Stimulated activated CD8-positive, alpha-beta memory T cell treated with anti-CD3 and anti-CD28 coated beads, Interleukin-4, amount 100 ng/mL, for 4 hours (primary cell): Measurements from ENCODE around the gene ARHGEF12.

Source experiments
- DNase-seq, 2 donors: peaks; one replicate each; pipeline ENCODE4 v3.0.0-alpha.2; 2020; ENCODE audit warnings: low read depth in 2 of 2, low spot score in 1 of 2

Gene ARHGEF12

GRCh38 chr11:120384476-120384875, 48.3 kb downstream of the ARHGEF12 start:
- no peak for DNase-seq

DNA sequence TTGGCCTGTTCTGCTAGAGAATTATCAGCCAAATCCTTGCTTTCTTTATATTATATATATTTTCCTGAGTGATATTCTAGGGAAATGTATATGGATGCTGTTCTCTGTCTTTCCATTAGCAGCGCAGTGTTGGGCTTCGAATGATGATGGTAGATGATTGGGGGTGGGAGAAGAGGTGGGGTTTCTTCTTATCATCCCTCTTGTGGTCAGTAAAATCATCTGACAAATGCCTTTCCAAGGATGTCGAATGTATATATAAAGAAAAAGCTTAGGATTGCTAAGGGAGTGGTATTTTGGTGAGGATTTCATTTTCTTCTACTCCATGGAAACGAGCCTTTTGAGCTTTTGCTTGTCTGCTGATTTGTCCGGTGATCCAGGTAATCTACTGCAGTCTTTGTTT, 48.9 kb downstream of the ARHGEF12 start:
- DNase-seq: no peak

- no peak for DNase-seq
Measured at GRCh38 chr11:120385655-120386054, 49.4 kb downstream of the ARHGEF12 start.

DNA sequence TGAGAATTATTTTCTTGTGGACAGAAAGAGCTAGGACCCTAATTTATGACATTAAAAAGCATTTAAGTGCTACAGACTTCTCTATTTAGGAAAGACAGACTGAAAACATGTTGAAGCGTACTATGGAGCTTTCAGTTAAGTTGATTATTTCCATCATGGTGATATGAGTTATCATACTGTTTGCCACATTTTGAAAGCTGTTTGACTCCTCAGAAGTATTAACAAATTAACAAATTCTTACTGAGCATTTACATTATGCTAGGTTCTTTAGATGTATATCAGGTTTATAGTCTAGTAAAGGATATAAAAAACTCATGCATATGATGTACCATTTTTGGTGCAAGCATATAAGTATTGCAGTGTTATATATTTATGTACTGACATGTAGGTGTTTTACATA, 50.1 kb downstream of the ARHGEF12 start:
- no peak for DNase-seq

- DNase-seq: no peak
Measured at GRCh38 chr11:120386774-120387371, 50.7 kb downstream of the ARHGEF12 start.

GRCh38 chr11:120388261-120388660, 52.0 kb downstream of the ARHGEF12 start:
- no peak for DNase-seq

DNA sequence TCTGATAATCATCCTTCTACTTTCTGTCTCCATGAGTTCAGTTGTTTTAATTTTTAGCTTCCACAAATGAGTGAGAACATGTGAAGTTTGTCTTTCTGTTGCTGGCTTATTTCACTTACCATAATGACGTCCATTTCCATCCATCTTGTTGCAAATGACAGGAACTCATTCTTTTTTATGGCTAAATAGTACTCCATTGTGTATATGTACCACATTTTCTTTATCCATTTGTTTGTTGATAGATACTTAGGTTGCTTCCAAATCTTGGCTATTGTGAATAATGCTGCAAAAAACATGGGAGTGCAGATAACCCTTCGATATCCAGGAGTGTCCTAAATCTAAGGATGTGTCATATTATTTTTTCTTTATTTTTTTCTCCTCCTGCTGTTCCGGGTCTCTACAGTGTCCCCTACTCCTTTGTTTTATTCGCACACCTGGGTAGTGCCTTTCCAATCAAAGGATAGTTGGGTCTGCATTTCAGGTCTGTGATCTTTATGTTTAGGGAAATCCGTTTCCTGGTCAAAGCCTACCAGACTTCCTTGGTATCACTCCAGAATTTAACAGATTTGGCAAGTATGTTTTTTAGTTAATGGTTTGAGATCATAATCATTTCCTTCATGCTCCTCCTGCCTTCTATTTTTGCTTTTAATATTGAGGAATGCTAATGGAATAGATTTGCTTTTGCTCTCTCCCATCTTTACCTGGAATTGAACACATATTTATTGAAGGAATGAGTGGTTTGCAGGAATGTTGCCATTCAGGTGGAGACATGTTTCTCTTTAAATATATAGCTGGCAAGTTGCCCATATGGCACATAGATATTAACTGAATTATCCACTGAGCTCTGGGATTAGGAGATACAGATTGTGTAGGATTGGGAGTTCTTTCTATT, 53.7 kb downstream of the ARHGEF12 start:
- DNase-seq: no peak

GRCh38 chr11:120390585-120390922, 54.3 kb downstream of the ARHGEF12 start:
- no peak for DNase-seq

GRCh38 chr11:120391292-120391691, 55.1 kb downstream of the ARHGEF12 start:
- no peak for DNase-seq

DNA sequence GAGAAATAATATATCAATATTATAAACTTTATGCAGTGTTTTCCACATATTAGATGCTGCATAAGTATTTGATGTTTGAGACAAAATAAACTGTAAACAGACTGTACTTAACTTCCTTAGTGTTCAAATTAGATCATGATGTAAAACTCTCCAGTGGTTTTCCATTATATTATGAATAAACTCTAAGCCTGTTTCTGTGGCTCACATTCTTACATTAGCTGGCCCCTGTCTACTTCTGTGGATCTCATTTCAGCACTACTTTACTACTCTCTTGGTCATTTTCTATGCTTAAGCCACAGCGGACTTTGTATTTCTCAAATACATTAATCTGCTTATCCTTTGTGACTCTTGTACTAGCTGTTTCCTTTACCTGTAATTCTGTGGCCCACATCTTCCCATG, 55.6 kb downstream of the ARHGEF12 start:
- no peak for DNase-seq

DNA sequence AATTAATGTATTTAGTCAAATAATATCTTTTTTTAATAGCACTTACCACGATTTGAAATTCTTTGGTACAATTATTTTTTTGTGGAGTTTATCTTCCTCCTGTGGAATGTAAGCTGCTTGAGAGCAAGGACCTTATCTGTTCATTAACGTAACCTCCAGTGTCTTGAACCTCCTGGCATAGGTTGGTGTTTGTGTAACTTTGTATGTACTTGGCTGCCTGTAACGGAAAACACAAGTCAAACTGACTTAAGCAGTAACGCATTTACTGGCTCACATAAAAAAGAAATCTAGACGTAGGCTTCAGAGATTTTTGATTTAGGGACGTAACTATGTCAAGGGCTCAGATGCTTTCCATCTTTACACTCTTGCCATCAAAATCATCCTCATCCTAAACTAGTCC, 56.1 kb downstream of the ARHGEF12 start:
- no peak for DNase-seq

DNA sequence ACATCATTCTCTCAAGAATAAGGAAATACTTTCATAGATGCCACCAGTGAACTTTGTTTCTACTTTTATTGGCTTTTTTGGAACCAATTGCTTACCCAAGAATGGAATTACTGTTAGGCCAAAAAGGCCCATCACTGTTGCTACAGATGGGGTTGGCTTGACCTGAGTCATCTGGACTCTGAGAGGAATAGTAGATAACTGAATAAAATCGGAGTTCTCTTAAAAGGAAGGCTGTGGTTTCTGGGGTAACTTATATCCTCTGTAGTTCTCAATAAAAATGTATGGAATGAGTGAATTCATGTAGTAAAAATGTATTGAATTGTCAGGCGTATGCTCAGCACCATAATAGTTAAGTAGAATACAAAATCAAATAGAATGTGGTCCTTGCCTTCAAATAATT, 56.6 kb downstream of the ARHGEF12 start:
- no peak for DNase-seq

- DNase-seq: no peak
Measured at GRCh38 chr11:120394119-120394518, 57.9 kb downstream of the ARHGEF12 start.

DNA sequence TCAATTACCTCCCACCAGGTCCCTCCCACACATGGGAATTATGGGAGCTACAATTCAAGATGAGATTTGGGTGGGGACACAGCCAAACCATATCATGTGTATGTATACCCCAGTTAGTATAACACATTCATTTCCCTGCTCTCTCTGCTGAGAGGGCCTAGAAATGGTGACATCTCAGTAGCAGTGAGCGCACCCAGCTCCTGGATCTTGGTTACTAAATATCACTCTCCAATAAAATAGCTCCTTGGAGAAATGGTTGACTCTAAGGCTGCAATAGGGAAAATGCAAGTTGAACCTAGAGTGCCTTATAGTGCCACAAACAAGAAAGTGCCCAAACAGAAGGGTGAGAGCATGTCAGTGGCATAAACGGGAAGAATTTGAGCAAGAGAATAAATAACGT, 59.6 kb downstream of the ARHGEF12 start:
- no peak for DNase-seq

GRCh38 chr11:120398132-120398531, 61.9 kb downstream of the ARHGEF12 start:
- no peak for DNase-seq

DNA sequence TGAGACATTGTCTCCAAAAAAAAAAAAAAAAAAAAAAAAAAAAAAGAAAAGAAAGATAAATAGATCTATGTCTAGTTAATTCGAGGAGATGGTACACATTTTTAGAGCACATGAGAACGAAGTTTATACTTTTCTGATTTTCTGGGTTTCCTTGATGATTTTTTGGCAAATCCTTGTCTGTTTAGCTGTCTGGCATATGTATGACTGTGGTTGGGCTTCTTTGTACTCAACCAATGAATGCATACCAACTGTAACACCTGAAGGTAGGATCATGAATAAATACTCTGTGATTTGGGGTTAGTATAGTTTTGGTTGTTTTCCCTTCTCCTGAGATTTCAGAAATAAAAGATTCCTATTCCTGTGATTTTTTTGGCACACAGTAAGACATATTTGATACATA, 63.1 kb downstream of the ARHGEF12 start:
- no peak for DNase-seq

GRCh38 chr11:120400564-120401364, 64.6 kb downstream of the ARHGEF12 start:
- DNase-seq: no peak

DNA sequence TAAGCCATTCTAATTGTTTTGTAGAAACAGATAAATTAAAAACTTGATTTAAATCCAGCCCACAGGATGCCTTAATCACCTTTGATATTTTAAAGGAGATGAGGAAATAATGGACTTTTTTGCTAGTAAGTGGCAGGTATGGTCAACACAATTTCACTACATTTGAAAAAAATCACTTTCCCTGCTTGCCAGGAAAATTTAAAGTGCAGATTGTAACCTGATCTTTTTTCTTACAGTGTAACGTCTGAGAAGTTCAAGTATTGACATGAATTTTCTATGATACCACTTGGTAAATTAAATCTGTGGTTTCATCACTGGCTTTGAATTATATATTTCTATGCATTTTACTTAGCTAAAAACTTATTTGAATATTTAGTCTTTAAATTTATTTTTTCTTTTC, 65.3 kb downstream of the ARHGEF12 start:
- no peak for DNase-seq

GRCh38 chr11:120403966-120404365, 67.8 kb downstream of the ARHGEF12 start:
- no peak for DNase-seq

DNA sequence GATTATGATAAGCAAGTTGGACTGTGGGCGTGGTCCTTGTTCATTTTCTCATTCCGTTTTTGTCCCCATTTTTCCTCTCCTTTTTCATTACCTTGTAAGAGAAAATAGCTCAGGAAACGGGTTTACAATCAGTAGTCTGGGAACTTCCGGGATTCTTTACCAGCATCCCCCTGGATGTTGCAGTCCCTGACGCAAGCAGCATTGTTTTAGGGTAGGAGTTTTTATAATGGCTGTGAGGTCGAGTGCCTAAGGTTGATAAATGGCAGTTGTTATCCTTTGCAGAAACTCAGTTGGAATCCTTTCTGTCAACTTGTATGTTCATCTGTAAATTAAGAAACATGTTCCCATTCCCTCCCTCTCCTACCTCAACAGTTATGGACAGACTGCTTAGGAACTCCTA, 68.3 kb downstream of the ARHGEF12 start:
- no peak for DNase-seq

DNA sequence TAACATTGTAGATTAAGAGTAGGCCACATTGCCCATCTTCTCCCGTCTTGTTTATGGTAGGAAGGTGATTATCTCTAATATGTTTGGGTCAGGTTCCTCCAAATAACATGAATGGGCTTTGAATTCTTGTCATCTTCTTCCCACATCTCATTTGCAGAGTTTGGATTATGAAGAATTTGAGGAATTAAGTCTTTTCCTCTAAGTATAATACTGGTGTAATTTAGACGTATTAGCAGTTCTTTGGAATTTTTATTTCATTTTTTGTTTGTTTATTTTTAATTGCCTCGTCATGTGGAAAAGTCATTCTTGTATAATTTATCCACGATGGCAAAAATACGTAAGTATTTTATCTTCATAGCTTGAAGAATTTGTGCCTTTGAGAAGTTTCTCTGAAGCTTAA, 73.4 kb downstream of the ARHGEF12 start:
- no peak for DNase-seq
